Astrocyte (in vitro differentiated cells and primary cell): ENCODE data around the gene ZNF221.

ENCODE experiments used
- CTCF ChIP-seq: IDR thresholded peaks from 2 replicates; pipeline ENCODE4 v1.5.1; 2011; ENCODE audit warnings: low read depth, mild to moderate bottlenecking, inconsistent platforms, low read length, moderate library complexity; ENCODE audit not compliant: insufficient read depth
- EZH2 ChIP-seq: IDR thresholded peaks from 2 replicates; pipeline ENCODE4 v1.6.1; 2012; ENCODE audit warnings: mild to moderate bottlenecking, low read length, inconsistent platforms; ENCODE audit not compliant: insufficient read depth

GRCh38 chr19:43923875-43924274, 27.2 kb upstream of the ZNF221 start:
- no peak for TF ChIP-seq EZH2
- TF ChIP-seq CTCF, result no peak
